Suprapubic skin (tissue), 4 donors: ENCODE measurements around the gene RGL2.

Source experiments
- EP300 ChIP-seq: sonication (generic); formaldehyde crosslinking; IDR thresholded peaks from one replicate; pipeline ENCODE4 v1.6.1; 2017; ENCODE audit warnings: antibody characterized with exemption
- POLR2A ChIP-seq, 2 donors: fragments of 450-650 bp; IDR thresholded peaks; one replicate each; pipeline ENCODE4 v1.6.1; 2017; ENCODE audit warnings: antibody characterized with exemption in 2 of 2, mild to moderate bottlenecking in 2 of 2, moderate library complexity in 2 of 2
- POLR2AphosphoS5 ChIP-seq, 3 donors: sonication (generic); formaldehyde crosslinking; IDR thresholded peaks; one replicate each; pipeline ENCODE4 v1.6.1; 2017; ENCODE audit warnings: antibody characterized with exemption in 3 of 3
- TF ChIP-seq, protein P1 (sequence below), 2 donors: fragments of 200-600 bp in 1 of 2; fragments of 450-650 bp in 1 of 2; sonication (generic) in 1 of 2; IDR thresholded peaks; one replicate each; pipeline ENCODE4 v1.5.1; 2016 to 2019; ENCODE audit warnings: antibody characterized with exemption in 2 of 2, mild to moderate bottlenecking in 1 of 2, moderate library complexity in 1 of 2

DNA sequence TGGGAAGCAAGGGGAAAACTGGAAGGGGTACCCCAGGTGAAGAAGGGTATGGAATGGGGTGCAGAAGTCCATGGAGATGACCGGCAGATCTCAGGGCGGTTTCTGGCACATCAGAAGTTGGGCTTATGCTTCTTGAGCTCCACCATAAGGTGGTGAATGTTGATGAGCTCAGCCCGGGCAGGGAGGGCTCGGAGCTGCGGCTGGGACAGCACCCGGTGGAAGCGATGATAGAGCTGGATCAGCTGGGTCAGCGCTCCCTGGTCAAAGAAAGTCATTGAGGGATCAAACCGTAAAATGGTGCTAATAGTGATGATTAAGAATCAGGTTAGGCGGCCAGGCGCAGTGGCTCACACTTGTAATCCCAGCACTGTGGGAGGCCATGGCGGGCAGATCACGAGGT, 48.0 kb downstream of the RGL2 start:
- TF ChIP-seq, protein P1, sequence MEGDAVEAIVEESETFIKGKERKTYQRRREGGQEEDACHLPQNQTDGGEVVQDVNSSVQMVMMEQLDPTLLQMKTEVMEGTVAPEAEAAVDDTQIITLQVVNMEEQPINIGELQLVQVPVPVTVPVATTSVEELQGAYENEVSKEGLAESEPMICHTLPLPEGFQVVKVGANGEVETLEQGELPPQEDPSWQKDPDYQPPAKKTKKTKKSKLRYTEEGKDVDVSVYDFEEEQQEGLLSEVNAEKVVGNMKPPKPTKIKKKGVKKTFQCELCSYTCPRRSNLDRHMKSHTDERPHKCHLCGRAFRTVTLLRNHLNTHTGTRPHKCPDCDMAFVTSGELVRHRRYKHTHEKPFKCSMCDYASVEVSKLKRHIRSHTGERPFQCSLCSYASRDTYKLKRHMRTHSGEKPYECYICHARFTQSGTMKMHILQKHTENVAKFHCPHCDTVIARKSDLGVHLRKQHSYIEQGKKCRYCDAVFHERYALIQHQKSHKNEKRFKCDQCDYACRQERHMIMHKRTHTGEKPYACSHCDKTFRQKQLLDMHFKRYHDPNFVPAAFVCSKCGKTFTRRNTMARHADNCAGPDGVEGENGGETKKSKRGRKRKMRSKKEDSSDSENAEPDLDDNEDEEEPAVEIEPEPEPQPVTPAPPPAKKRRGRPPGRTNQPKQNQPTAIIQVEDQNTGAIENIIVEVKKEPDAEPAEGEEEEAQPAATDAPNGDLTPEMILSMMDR (IDR thresholded peaks at IDR 0.05): no peak
- TF ChIP-seq POLR2A (IDR thresholded peaks at IDR 0.05) (no peak), POLR2AphosphoS5 (IDR thresholded peaks at IDR 0.05) (no peak), EP300 (no peak)
